ENCODE results near the gene TATDN3. TPM values are rescaled to one million over a fixed set of nuclear protein-coding genes. Genes with fewer than 3 reads are reported as not detected.
A peak's percentile ranks its signal among the peaks of the same experiment; 100 is the strongest.

TATDN3 gene
- total RNA-seq, 1 donor from 2014 or later = 12.2 TPM

DNA sequence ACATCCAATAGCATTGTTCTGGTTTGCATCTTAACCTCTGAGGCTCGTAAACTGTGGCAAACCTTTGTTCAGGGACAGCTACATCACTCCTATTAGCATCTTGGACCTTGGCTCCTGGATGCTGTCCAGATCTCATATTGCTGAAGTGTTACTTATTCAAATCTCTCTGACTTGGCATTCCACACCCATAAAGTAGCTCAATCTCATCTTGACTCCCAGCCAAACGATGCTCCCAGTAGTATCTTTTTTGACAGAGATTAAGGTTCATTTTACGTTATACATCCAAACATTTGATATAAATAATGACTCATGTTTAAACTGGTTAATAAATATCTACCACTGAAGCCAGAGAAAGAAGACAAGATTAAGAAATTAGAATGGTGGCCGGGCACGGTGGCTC is 62.0 kb downstream of the TATDN3 start:
- Mint-ChIP-seq H3K4me3 (ENCODE audit: unreplicated experiment) (no peak overlapping the region), H3K4me1 (ENCODE audit: low read depth) (peaks cover 3% of the 10 kb centered on the region), H3K27me3 (ENCODE audit: low read depth) (no peaks in the 10 kb centered on the region), H3K9me3 (ENCODE audit: low read depth) (no peaks in the 10 kb centered on the region), H3K27ac (ENCODE audit: unreplicated experiment) (no peak overlapping the region), H3K36me3 (ENCODE audit: low read depth) (no peaks in the 10 kb centered on the region)
- TF ChIP-seq CTCF (IDR thresholded peaks at IDR 0.05) = no peak
- no peak for DNase-seq (ENCODE audit: low spot score)

GRCh38 chr1:212856755-212857154 is 65.1 kb downstream of the TATDN3 start:
- no peak for TF ChIP-seq CTCF (IDR thresholded peaks at IDR 0.05)
- no peaks in the 10 kb centered on the region for H3K36me3 Mint-ChIP-seq (ENCODE audit: low read depth)
- H3K4me1 Mint-ChIP-seq (ENCODE audit: low read depth) = peaks cover 3% of the 10 kb centered on the region
- no peaks in the 10 kb centered on the region for H3K27me3 Mint-ChIP-seq (ENCODE audit: low read depth)
- H3K4me3 Mint-ChIP-seq (ENCODE audit: unreplicated experiment) = peak overlapping the region; percentile 31
- H3K9me3 Mint-ChIP-seq (ENCODE audit: low read depth) = no peaks in the 10 kb centered on the region
- DNase-seq (ENCODE audit: low spot score) = no peak
- peak overlapping the region; percentile 17 for H3K27ac Mint-ChIP-seq (ENCODE audit: unreplicated experiment)

GRCh38 chr1:212857992-212858460 is 66.3 kb downstream of the TATDN3 start, which contains the start of gene FLVCR1:
TSS of gene FLVCR1 (plus strand) at chr1:212858275. CDS start at chr1:212858453, 178 bp downstream.
- no peak for TF ChIP-seq CTCF (IDR thresholded peaks at IDR 0.05)
- no peaks in the 10 kb centered on the region for H3K27me3 Mint-ChIP-seq (ENCODE audit: low read depth)
- peak; percentile 99 for DNase-seq (ENCODE audit: low spot score)
- H3K4me1 Mint-ChIP-seq (ENCODE audit: low read depth) = peaks cover 3% of the 10 kb centered on the region
- H3K4me3 Mint-ChIP-seq (ENCODE audit: unreplicated experiment) = peak within 1 kb of the TSS; percentile 86
- H3K36me3 Mint-ChIP-seq (ENCODE audit: low read depth) = no peaks in the 10 kb centered on the region
- no peaks in the 10 kb centered on the region for H3K9me3 Mint-ChIP-seq (ENCODE audit: low read depth)
- peak within 1 kb of the TSS; percentile 98 for H3K27ac Mint-ChIP-seq (ENCODE audit: unreplicated experiment)

DNA sequence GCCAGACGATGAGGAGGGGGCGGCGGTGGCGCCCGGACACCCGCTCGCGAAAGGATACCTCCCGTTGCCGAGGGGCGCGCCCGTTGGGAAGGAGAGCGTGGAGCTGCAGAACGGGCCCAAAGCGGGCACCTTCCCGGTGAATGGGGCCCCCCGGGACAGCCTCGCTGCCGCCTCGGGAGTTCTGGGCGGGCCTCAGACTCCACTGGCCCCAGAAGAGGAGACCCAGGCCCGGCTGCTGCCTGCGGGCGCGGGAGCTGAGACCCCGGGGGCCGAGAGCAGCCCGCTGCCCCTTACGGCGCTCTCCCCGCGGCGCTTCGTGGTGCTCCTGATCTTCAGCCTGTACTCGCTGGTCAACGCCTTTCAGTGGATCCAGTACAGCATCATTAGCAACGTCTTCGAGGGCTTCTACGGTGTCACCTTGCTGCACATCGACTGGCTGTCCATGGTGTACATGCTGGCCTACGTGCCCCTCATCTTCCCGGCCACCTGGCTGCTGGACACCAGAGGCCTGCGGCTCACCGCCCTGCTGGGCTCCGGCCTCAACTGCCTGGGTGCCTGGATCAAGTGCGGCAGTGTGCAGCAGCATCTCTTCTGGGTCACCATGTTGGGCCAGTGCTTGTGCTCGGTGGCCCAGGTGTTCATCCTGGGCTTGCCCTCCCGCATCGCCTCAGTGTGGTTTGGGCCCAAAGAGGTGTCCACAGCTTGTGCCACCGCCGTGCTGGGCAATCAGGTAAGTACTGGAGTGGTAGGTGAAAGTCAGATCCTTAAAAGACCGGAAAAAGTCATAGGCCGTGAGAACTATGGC is 67.0 kb downstream of the TATDN3 start:
- no peaks in the 10 kb centered on the region for H3K27me3 Mint-ChIP-seq (ENCODE audit: low read depth)
- peak overlapping the region; percentile 86 for H3K4me3 Mint-ChIP-seq (ENCODE audit: unreplicated experiment)
- H3K9me3 Mint-ChIP-seq (ENCODE audit: low read depth) = no peaks in the 10 kb centered on the region
- H3K4me1 Mint-ChIP-seq (ENCODE audit: low read depth) = peaks cover 3% of the 10 kb centered on the region
- no peak for DNase-seq (ENCODE audit: low spot score)
- no peaks in the 10 kb centered on the region for H3K36me3 Mint-ChIP-seq (ENCODE audit: low read depth)
- H3K27ac Mint-ChIP-seq (ENCODE audit: unreplicated experiment) = peak overlapping the region; percentile 98
- TF ChIP-seq CTCF (IDR thresholded peaks at IDR 0.05) = peak; percentile 25

DNA sequence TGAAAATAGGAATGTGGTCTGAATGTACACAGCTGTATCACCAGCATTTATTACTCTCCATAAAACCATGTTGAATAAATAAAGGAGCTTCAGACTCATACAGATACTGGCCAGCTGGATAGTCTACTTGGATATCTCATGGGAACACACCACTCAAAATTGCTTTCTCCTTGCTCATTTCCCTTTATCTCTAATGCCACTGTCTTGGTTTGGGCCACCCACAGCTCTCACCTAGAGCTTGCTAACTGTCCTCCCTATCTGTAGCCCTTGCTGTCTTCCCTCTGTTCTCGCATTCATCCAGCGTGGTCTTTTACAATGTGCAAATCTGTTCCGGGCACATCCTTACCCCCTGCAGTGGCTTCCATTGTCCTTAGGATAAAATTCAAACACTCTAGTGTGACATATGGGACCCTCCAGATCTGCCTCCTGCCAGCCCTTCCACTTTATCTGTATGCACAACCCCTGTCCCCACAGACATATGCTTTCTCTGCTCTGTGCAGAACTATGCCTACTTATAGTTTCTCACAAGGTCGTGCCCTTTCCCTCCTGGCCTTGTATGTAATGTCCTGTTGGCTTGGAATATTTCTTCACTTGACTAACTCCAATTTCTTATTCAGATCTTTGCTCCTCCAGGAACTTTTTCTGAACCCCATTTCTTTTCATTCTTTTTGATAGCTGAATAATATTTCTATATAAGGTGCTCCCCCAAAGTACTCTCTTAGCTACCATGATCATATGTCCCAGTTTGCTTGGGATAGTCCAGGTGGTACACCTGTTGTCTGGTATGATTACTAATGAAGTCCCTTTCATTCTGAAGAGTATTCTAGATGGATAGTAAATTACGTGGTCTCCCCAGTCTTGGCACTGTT is 69.3 kb downstream of the TATDN3 start:
- Mint-ChIP-seq H3K36me3 (ENCODE audit: low read depth) (peaks cover 3% of the 10 kb centered on the region), H3K4me3 (ENCODE audit: unreplicated experiment) (no peak overlapping the region), H3K4me1 (ENCODE audit: low read depth) (peaks cover 3% of the 10 kb centered on the region), H3K9me3 (ENCODE audit: low read depth) (no peaks in the 10 kb centered on the region), H3K27ac (ENCODE audit: unreplicated experiment) (no peak overlapping the region), H3K27me3 (ENCODE audit: low read depth) (no peaks in the 10 kb centered on the region)
- no peak for TF ChIP-seq CTCF (IDR thresholded peaks at IDR 0.05)
- DNase-seq (ENCODE audit: low spot score) = no peak

All from chondrocyte (in vitro differentiated cells).